Measurements from ENCODE around the gene GUCY2F. TPM values are rescaled to one million over a fixed set of nuclear protein-coding genes. Genes with fewer than 3 reads are reported as not detected.
A peak's percentile ranks its signal among the peaks of the same experiment; 100 is the strongest.

GUCY2F gene
- total and polyA plus RNA-seq, 2 donors, result under 0.01 to 0.38 TPM

DNA sequence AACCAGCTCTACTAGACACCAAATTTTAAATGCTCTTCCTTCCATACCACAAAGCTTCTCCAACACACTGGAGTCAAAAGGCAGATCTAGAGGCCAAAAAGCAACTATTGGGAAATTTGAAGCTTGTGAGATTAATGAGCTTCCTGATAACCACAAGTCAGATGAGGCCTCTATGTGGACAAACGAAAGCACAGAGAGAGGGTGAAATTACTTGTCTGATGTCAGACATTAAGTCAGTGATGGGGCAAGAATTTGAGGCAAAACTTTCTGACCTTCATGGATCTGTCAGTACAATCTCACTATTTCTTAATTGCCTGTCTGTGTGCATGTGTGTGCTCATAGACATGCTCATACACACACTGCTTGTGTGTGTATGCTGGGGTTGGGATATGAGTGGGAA, 103.6 kb downstream of the GUCY2F start:
- WGBS, result 57% methylated on average over 1 of the region's 1 CpG
- no peaks in the 10 kb centered on the region for H3K27me3 ChIP-seq (ENCODE audit: control insufficient read depth in 2 of 2, insufficient read depth in 1 of 2, low read length in 1 of 2)

DNA sequence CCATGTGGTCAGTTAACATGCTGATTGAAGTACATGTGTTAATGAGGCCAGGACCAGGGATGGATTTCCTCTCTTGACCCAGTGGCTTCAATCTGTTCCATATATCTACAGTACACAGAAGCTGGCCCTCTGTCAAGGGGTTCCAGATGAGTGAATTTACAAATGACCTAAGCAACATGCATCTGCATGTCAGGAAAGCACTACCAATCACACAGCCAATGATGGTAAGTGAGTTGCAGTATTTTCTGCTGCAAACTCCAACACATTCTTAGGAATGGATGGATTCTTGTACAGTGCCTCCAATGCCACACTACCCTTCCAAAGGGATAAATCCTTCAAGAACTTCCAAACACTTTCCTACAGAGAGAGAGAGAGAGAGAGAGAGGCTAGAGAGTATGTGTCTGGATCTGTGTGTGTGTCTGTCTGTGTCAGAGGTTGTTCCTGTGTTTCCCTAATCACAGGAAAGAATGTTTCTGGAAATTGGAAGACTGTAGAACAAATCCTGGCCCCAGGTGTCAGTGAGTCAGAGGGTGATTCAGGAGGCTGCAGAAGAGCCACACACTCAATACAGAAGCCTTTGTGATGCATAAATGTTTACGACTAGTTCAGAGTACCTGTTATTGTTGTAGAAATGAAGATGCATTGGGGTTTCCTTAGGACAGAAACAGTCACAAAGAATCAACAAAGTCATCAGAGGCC, 107.5 kb downstream of the GUCY2F start:
- WGBS, result 97% methylated on average over 1 of the region's 1 CpG
- no peak overlapping the region for H3K4me3 ChIP-seq (ENCODE audit: low read length in 2 of 2)

More for the DNA sequence above, 103.6 kb downstream of the GUCY2F start:
- H3K4me1 ChIP-seq (ENCODE audit: control insufficient read depth in 2 of 2, insufficient read depth in 2 of 2, low read length in 2 of 2), result no peaks in the 10 kb centered on the region
- H3K9me3 ChIP-seq (ENCODE audit: control insufficient read depth in 2 of 2, insufficient read depth in 1 of 2, low read length in 1 of 2), result no peaks in the 10 kb centered on the region
- DNase-seq (ENCODE audit: low read depth in 6 of 9, low spot score in 9 of 9), result no peak
- no peak overlapping the region for H3K4me3 ChIP-seq (ENCODE audit: low read length in 2 of 2)
- no peaks in the 10 kb centered on the region for H3K36me3 ChIP-seq (ENCODE audit: control insufficient read depth in 2 of 2, insufficient read depth in 2 of 2, low read length in 1 of 2)
- H3K27ac ChIP-seq (ENCODE audit: low read depth in 1 of 2, low read length in 1 of 2), result no peak overlapping the region

DNA sequence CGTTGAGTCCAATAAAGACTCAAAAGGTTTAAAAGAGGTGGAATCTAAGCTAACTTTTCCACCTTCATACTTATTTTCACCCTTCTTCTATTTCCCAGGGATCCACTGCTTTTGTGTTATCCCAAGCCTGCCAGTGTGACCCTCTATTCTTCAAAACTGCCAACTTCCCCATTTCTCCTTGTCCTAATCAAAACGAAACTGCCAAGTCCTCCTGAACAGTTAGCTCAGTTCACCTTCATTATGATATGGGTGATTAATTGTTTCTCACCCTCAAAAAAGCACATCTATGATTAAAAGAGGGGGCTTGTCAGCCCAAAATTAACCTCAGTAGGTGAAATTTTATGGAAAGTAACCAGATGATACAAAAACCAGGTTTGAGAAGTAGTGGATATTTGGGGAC, 108.4 kb downstream of the GUCY2F start:
- no peak overlapping the region for H3K27ac ChIP-seq (ENCODE audit: low read depth in 1 of 2, low read length in 1 of 2)
- no peak overlapping the region for H3K4me3 ChIP-seq (ENCODE audit: low read length in 2 of 2)
- H3K27me3 ChIP-seq (ENCODE audit: control insufficient read depth in 2 of 2, insufficient read depth in 1 of 2, low read length in 1 of 2), result no peaks in the 10 kb centered on the region
- no peak for DNase-seq (ENCODE audit: low read depth in 6 of 9, low spot score in 9 of 9)
- no peaks in the 10 kb centered on the region for H3K9me3 ChIP-seq (ENCODE audit: control insufficient read depth in 2 of 2, insufficient read depth in 1 of 2, low read length in 1 of 2)
- H3K4me1 ChIP-seq (ENCODE audit: control insufficient read depth in 2 of 2, insufficient read depth in 2 of 2, low read length in 2 of 2), result no peaks in the 10 kb centered on the region
- no peaks in the 10 kb centered on the region for H3K36me3 ChIP-seq (ENCODE audit: control insufficient read depth in 2 of 2, insufficient read depth in 2 of 2, low read length in 1 of 2)
- WGBS, result 53% methylated on average over 2 of the region's 2 CpGs

More for the DNA sequence above, 107.5 kb downstream of the GUCY2F start:
- H3K36me3 ChIP-seq (ENCODE audit: control insufficient read depth in 2 of 2, insufficient read depth in 2 of 2, low read length in 1 of 2), result no peaks in the 10 kb centered on the region
- no peaks in the 10 kb centered on the region for H3K27me3 ChIP-seq (ENCODE audit: control insufficient read depth in 2 of 2, insufficient read depth in 1 of 2, low read length in 1 of 2)
- H3K9me3 ChIP-seq (ENCODE audit: control insufficient read depth in 2 of 2, insufficient read depth in 1 of 2, low read length in 1 of 2), result no peaks in the 10 kb centered on the region
- no peak for DNase-seq (ENCODE audit: low read depth in 6 of 9, low spot score in 9 of 9)
- peak overlapping the region in 1 of 2 donors; percentile 26 for H3K27ac ChIP-seq (ENCODE audit: low read depth in 1 of 2, low read length in 1 of 2)
- no peaks in the 10 kb centered on the region for H3K4me1 ChIP-seq (ENCODE audit: control insufficient read depth in 2 of 2, insufficient read depth in 2 of 2, low read length in 2 of 2)

DNA sequence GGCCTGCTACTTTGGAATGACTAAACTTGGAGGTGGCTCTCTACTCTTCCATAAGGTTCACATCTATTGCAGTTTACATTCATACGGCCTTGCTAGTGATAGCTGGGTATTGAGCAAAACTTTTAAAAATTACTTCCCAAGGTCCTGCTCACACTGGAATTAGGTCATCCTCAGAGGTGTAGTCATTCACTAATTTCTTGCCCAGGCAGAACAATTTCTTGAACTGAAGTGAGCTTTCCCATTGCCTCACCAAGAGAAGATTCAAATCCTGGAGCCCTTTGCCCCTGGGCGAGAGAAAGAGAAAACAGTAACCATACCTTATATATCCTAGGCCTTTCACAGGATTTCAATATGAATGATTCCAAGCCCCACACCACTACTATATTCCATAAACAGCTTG, 109.2 kb downstream of the GUCY2F start:
- Histone ChIP-seq H3K36me3 (ENCODE audit: control insufficient read depth in 2 of 2, insufficient read depth in 2 of 2, low read length in 1 of 2) (no peaks in the 10 kb centered on the region), H3K27me3 (ENCODE audit: control insufficient read depth in 2 of 2, insufficient read depth in 1 of 2, low read length in 1 of 2) (no peaks in the 10 kb centered on the region), H3K4me1 (ENCODE audit: control insufficient read depth in 2 of 2, insufficient read depth in 2 of 2, low read length in 2 of 2) (no peaks in the 10 kb centered on the region), H3K9me3 (ENCODE audit: control insufficient read depth in 2 of 2, insufficient read depth in 1 of 2, low read length in 1 of 2) (no peaks in the 10 kb centered on the region), H3K27ac (ENCODE audit: low read depth in 1 of 2, low read length in 1 of 2) (no peak overlapping the region), H3K4me3 (ENCODE audit: low read length in 2 of 2) (no peak overlapping the region)
- WGBS, result 87% methylated on average over 2 of the region's 2 CpGs
- DNase-seq (ENCODE audit: low read depth in 6 of 9, low spot score in 9 of 9), result no peak

DNA sequence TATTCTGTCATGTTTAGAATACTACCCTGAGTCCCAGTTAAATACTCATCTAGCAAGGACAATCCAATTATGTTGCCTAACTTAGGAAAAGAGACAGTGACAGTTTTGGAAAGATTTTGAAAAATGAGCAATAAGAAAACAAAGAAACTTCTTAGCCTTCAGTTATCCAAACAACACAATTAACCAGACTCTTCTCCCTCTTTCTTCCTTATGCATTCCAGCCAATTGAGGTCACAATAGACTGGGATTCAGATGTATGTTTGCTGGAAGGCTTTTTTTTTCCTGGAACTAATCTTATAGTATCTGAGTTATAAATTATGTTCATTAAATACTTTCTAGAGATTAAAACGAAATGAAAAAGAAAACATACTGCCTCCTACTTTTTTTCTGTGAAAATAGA, 109.6 kb downstream of the GUCY2F start:
- no peak overlapping the region for H3K27ac ChIP-seq (ENCODE audit: low read depth in 1 of 2, low read length in 1 of 2)
- no peaks in the 10 kb centered on the region for H3K9me3 ChIP-seq (ENCODE audit: control insufficient read depth in 2 of 2, insufficient read depth in 1 of 2, low read length in 1 of 2)
- H3K4me3 ChIP-seq (ENCODE audit: low read length in 2 of 2), result no peak overlapping the region
- DNase-seq (ENCODE audit: low read depth in 6 of 9, low spot score in 9 of 9), result no peak
- 67% methylated on average over 1 of the region's 1 CpG for WGBS
- H3K4me1 ChIP-seq (ENCODE audit: control insufficient read depth in 2 of 2, insufficient read depth in 2 of 2, low read length in 2 of 2), result no peaks in the 10 kb centered on the region
- no peaks in the 10 kb centered on the region for H3K36me3 ChIP-seq (ENCODE audit: control insufficient read depth in 2 of 2, insufficient read depth in 2 of 2, low read length in 1 of 2)
- no peaks in the 10 kb centered on the region for H3K27me3 ChIP-seq (ENCODE audit: control insufficient read depth in 2 of 2, insufficient read depth in 1 of 2, low read length in 1 of 2)

DNA sequence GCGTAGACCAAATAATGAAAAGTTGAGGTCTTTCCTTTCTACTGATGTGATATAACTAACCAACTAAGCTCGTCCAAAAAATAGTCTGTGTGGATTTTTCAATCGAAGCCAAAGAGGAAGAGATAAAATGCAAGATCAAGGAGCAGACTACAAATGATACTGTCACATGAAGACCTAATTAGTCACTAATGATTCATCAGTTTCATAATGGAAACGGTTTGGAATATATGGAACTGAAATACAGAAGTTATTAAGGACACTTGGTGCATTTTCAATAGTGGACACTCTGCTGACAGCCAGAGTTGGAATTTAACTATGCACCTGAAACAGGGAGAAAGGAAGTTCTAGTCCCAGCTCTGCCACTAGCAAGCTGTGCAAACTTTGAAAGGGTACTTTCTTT, 119.8 kb downstream of the GUCY2F start:
- no peak for DNase-seq (ENCODE audit: low read depth in 6 of 9, low spot score in 9 of 9)
- H3K27ac ChIP-seq (ENCODE audit: low read depth in 1 of 2, low read length in 1 of 2), result no peak overlapping the region
- H3K9me3 ChIP-seq (ENCODE audit: control insufficient read depth in 2 of 2, insufficient read depth in 1 of 2, low read length in 1 of 2), result no peaks in the 10 kb centered on the region
- H3K4me3 ChIP-seq (ENCODE audit: low read length in 2 of 2), result no peak overlapping the region
- H3K27me3 ChIP-seq (ENCODE audit: control insufficient read depth in 2 of 2, insufficient read depth in 1 of 2, low read length in 1 of 2), result no peaks in the 10 kb centered on the region
- WGBS, result 87% methylated on average over 4 of the region's 4 CpGs
- H3K4me1 ChIP-seq (ENCODE audit: control insufficient read depth in 2 of 2, insufficient read depth in 2 of 2, low read length in 2 of 2), result no peaks in the 10 kb centered on the region
- H3K36me3 ChIP-seq (ENCODE audit: control insufficient read depth in 2 of 2, insufficient read depth in 2 of 2, low read length in 1 of 2), result no peaks in the 10 kb centered on the region

DNA sequence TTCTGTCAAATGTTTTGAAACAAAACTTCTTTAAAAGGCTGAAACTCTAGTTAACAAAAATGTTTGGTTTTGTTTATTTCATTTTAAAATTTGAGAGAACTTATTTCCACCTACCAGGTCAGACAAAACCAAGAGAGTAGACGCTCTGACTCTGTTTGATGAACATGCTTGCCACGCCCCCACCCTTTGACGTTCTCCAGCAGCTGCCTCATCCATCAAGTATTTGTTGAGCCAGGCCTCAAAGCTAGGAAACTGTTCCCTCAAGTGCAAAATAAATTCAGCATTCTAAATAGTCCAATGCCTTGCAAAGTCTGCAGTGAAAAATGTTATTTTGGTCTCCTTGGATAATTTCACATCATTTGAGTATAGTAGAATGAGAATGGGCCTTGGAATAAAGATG, 121.6 kb downstream of the GUCY2F start:
- Histone ChIP-seq H3K4me1 (ENCODE audit: control insufficient read depth in 2 of 2, insufficient read depth in 2 of 2, low read length in 2 of 2) (no peaks in the 10 kb centered on the region), H3K4me3 (ENCODE audit: low read length in 2 of 2) (no peak overlapping the region), H3K36me3 (ENCODE audit: control insufficient read depth in 2 of 2, insufficient read depth in 2 of 2, low read length in 1 of 2) (no peaks in the 10 kb centered on the region), H3K9me3 (ENCODE audit: control insufficient read depth in 2 of 2, insufficient read depth in 1 of 2, low read length in 1 of 2) (no peaks in the 10 kb centered on the region), H3K27me3 (ENCODE audit: control insufficient read depth in 2 of 2, insufficient read depth in 1 of 2, low read length in 1 of 2) (no peaks in the 10 kb centered on the region), H3K27ac (ENCODE audit: low read depth in 1 of 2, low read length in 1 of 2) (no peak overlapping the region)
- WGBS, result 74% methylated on average over 3 of the region's 3 CpGs
- no peak for DNase-seq (ENCODE audit: low read depth in 6 of 9, low spot score in 9 of 9)

DNA sequence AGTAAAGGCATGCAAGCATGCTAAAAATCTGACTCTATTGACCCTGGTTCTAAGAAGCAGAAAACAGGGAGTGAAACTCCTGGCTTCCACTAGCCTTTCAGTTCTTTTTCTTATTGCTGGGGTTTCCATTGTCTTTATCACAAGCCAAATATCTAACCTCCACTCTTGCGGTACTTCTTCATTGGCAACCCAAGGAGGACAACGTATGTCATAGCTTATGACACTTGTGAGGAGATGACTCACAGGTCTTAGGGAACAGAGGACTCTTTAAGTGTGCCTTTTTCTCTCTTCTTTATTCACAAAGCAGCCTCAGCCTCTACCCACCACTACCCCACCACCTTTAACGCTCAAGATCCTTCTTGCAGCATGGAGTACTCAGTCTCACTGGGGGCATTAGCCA, 124.2 kb downstream of the GUCY2F start:
- 97% methylated on average over 3 of the region's 3 CpGs for WGBS

DNA sequence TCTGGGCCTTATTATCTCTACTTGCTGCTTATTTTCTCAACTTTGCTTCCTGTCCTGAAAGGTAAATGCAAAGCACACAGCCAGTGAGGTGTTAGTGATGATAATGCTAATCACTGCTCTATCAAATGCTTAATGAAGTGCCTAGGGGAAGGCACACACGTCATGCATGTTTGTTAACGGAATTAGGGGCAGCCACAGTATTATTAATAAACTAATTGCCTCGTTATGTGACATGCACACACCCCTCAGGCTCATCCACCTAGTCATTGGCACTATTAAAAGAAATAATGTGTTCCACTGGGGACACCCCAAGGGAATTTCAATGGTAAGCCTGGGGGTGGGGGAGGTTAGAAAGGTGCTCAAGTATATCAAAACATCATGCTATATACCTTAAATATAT, 125.2 kb downstream of the GUCY2F start:
- Histone ChIP-seq H3K27me3 (ENCODE audit: control insufficient read depth in 2 of 2, insufficient read depth in 1 of 2, low read length in 1 of 2) (no peaks in the 10 kb centered on the region), H3K36me3 (ENCODE audit: control insufficient read depth in 2 of 2, insufficient read depth in 2 of 2, low read length in 1 of 2) (no peaks in the 10 kb centered on the region), H3K27ac (ENCODE audit: low read depth in 1 of 2, low read length in 1 of 2) (no peak overlapping the region), H3K4me3 (ENCODE audit: low read length in 2 of 2) (no peak overlapping the region), H3K9me3 (ENCODE audit: control insufficient read depth in 2 of 2, insufficient read depth in 1 of 2, low read length in 1 of 2) (no peaks in the 10 kb centered on the region), H3K4me1 (ENCODE audit: control insufficient read depth in 2 of 2, insufficient read depth in 2 of 2, low read length in 2 of 2) (no peaks in the 10 kb centered on the region)
- WGBS, result 67% methylated on average over 3 of the region's 3 CpGs
- DNase-seq (ENCODE audit: low read depth in 6 of 9, low spot score in 9 of 9), result no peak

More for the DNA sequence above, 124.2 kb downstream of the GUCY2F start:
- Histone ChIP-seq H3K27ac (ENCODE audit: low read depth in 1 of 2, low read length in 1 of 2) (no peak overlapping the region), H3K4me3 (ENCODE audit: low read length in 2 of 2) (no peak overlapping the region), H3K9me3 (ENCODE audit: control insufficient read depth in 2 of 2, insufficient read depth in 1 of 2, low read length in 1 of 2) (no peaks in the 10 kb centered on the region), H3K27me3 (ENCODE audit: control insufficient read depth in 2 of 2, insufficient read depth in 1 of 2, low read length in 1 of 2) (no peaks in the 10 kb centered on the region), H3K4me1 (ENCODE audit: control insufficient read depth in 2 of 2, insufficient read depth in 2 of 2, low read length in 2 of 2) (no peaks in the 10 kb centered on the region), H3K36me3 (ENCODE audit: control insufficient read depth in 2 of 2, insufficient read depth in 2 of 2, low read length in 1 of 2) (no peaks in the 10 kb centered on the region)
- DNase-seq (ENCODE audit: low read depth in 6 of 9, low spot score in 9 of 9), result no peak

All from thymus (tissue), 11 donors.